ENCODE results near the gene NFAT5.
"Not testable (repeated sequence)": the region's sequence is repeated elsewhere in the genome, so short reads cannot be mapped to it uniquely, and the experiment has no call there.

Gene NFAT5

GRCh38 chr16:69546663-69547062 is 19.1 kb upstream of the NFAT5 start:
- in situ Hi-C loops (cut with HindIII; ENCODE audit: low sequenced_read_pairs): not testable (repeated sequence)

GRCh38 chr16:69553332-69553731 is 12.4 kb upstream of the NFAT5 start:
- in situ Hi-C loops (cut with HindIII; ENCODE audit: low sequenced_read_pairs): no loop called here

- in situ Hi-C loops (cut with HindIII; ENCODE audit: low sequenced_read_pairs): no loop called here
Observed at GRCh38 chr16:69554495-69554894, 11.3 kb upstream of the NFAT5 start.

GRCh38 chr16:69555437-69555836 is 10.3 kb upstream of the NFAT5 start:
- in situ Hi-C loops (cut with HindIII; ENCODE audit: low sequenced_read_pairs): no loop called here

- in situ Hi-C loops (cut with HindIII; ENCODE audit: low sequenced_read_pairs): no loop called here
Observed at GRCh38 chr16:69555867-69556266, 9.9 kb upstream of the NFAT5 start.

- in situ Hi-C loops (cut with HindIII; ENCODE audit: low sequenced_read_pairs): no loop called here
Observed at GRCh38 chr16:69559164-69559563, 6.6 kb upstream of the NFAT5 start.

- in situ Hi-C loops (cut with HindIII; ENCODE audit: low sequenced_read_pairs): loop anchor here (5.0 kb wide), 1 partner anchor 64 kb away; no protein-coding TSS in a partner anchor
Observed at GRCh38 chr16:69561367-69561766, 4.4 kb upstream of the NFAT5 start.

- in situ Hi-C loops (cut with HindIII; ENCODE audit: low sequenced_read_pairs): loop anchor here (5.0 kb wide), 1 partner anchor 65 kb away; no protein-coding TSS in a partner anchor
Observed at GRCh38 chr16:69561901-69562300, 3.9 kb upstream of the NFAT5 start.

GRCh38 chr16:69562813-69563212 is 3.0 kb upstream of the NFAT5 start:
- in situ Hi-C loops (cut with HindIII; ENCODE audit: low sequenced_read_pairs): loop anchor here (5.0 kb wide), 1 partner anchor 66 kb away; no protein-coding TSS in a partner anchor

- in situ Hi-C loops (cut with HindIII; ENCODE audit: low sequenced_read_pairs): loop anchor here (5.0 kb wide), 1 partner anchor 67 kb away; no protein-coding TSS in a partner anchor
Observed at GRCh38 chr16:69563605-69564580, 1.9 kb upstream of the NFAT5 start.

GRCh38 chr16:69564845-69565670 is 708 bp upstream of the NFAT5 start:
- in situ Hi-C loops (cut with HindIII; ENCODE audit: low sequenced_read_pairs): loop anchor here (5.0 kb wide), 1 partner anchor 68 kb away; no protein-coding TSS in a partner anchor

- in situ Hi-C loops (cut with HindIII; ENCODE audit: low sequenced_read_pairs): no loop called here
Observed at GRCh38 chr16:69566240-69566980, 644 bp downstream of the NFAT5 start.

- in situ Hi-C loops (cut with HindIII; ENCODE audit: low sequenced_read_pairs): no loop called here
Observed at GRCh38 chr16:69566981-69567680, 1.4 kb downstream of the NFAT5 start.

- in situ Hi-C loops (cut with HindIII; ENCODE audit: low sequenced_read_pairs): no loop called here
Observed at GRCh38 chr16:69568676-69569075, 2.9 kb downstream of the NFAT5 start.

- in situ Hi-C loops (cut with HindIII; ENCODE audit: low sequenced_read_pairs): not testable (repeated sequence)
Observed at GRCh38 chr16:69578771-69579170, 13.0 kb downstream of the NFAT5 start.

- in situ Hi-C loops (cut with HindIII; ENCODE audit: low sequenced_read_pairs): no loop called here
Observed at GRCh38 chr16:69579783-69580481, 14.2 kb downstream of the NFAT5 start.

- in situ Hi-C loops (cut with HindIII; ENCODE audit: low sequenced_read_pairs): no loop called here
Observed at GRCh38 chr16:69581297-69581696, 15.5 kb downstream of the NFAT5 start.

- in situ Hi-C loops (cut with HindIII; ENCODE audit: low sequenced_read_pairs): not testable (repeated sequence)
Observed at GRCh38 chr16:69584493-69584892, 18.7 kb downstream of the NFAT5 start.

Measured in endothelial cell of hepatic sinusoid (primary cell).